AG04450 (cell line): ENCODE data around the gene EEPD1. TPM values are rescaled to one million over a fixed set of nuclear protein-coding genes. Genes with fewer than 3 reads are reported as not detected.
A peak's percentile ranks its signal among the peaks of the same experiment; 100 is the strongest.

Source experiments
- CTCF ChIA-PET: fragments of 300-600, 350-600 bp; formaldehyde crosslinking; extraction: SDS; loops from one replicate; lab custom pipeline; 2022; ENCODE audit warnings: antibody characterized with exemption, inconsistent platforms; lab: Charles Lee
- POLR2A ChIA-PET: fragments of 350-600 bp; formaldehyde crosslinking; extraction: SDS; loops from one replicate; lab custom pipeline; 2021; ENCODE audit warnings: antibody characterized with exemption, inconsistent platforms; lab: Yijun Ruan, JAX
- DNase-seq: peaks from one replicate; pipeline ENCODE4 v3.0.0-alpha.2; 2011; ENCODE audit warnings: low read depth, low spot score
- H3K27ac ChIP-seq: one replicate; pipeline ENCODE4 v1.5.1; 2012; ENCODE audit warnings: low read depth, low read length, control low read depth
- H3K27me3 ChIP-seq: one replicate; pipeline ENCODE4 v1.6.0; 2012; ENCODE audit warnings: low read length; ENCODE audit not compliant: control insufficient read depth, insufficient read depth
- H3K4me3 ChIP-seq: 2 replicates; pipeline ENCODE4 v1.5.1; 2011; ENCODE audit warnings: mild to moderate bottlenecking, low read depth, low read length, control low read depth
- H3K9me3 ChIP-seq: 2 replicates; pipeline ENCODE4 v1.5.1; 2012; ENCODE audit warnings: low read length; ENCODE audit not compliant: control insufficient read depth, insufficient read depth
- CTCF ChIP-seq: IDR thresholded peaks from 2 replicates; pipeline ENCODE4 v1.5.1; 2011; ENCODE audit warnings: low read depth, low read length, control low read depth, inconsistent platforms
- polyA plus RNA-seq: library from polyadenylated mRNA; depleted of rRNA; stranded (reverse); fragments of >200 nt; gene quantifications from 2 replicates; pipeline ENCODE4 v1.2.3, GENCODE V29; 2011

The EEPD1 gene
- polyA plus RNA-seq, 1 experiment, result 21.1 TPM

- Histone ChIP-seq H3K9me3 (no peaks in the 10 kb centered on the region), H3K27ac (peak overlapping the region; percentile 85), H3K4me3 (peak overlapping the region; percentile 56), H3K27me3 (no peaks in the 10 kb centered on the region)
- ChIA-PET CTCF (interaction anchor here (0.6 to 2.3 kb wide), 6 partner anchors 11 to 296 kb away, joined by 3 to 6 read pairs (median 4); no protein-coding TSS in a partner anchor), POLR2A (interaction anchor here (0.5 to 1.1 kb wide), 3 partner anchors 10 to 233 kb away, joined by 3 to 9 read pairs (median 3); no protein-coding TSS in a partner anchor)
- TF ChIP-seq CTCF, result 0 out of 2 replicates have a peak, but pooled peaks have one; percentile 14
- DNase-seq, result peak; percentile 62
Observed at GRCh38 chr7:36280840-36281812, 128.1 kb downstream of the EEPD1 start.

GRCh38 chr7:36281945-36282717, 129.1 kb downstream of the EEPD1 start:
- no peak overlapping the region for H3K4me3 ChIP-seq
- ChIA-PET CTCF (interaction anchor here (1.0 to 1.9 kb wide), 4 partner anchors 10 to 153 kb away, joined by 3 to 6 read pairs (median 4); no protein-coding TSS in a partner anchor), POLR2A (interaction anchor here (0.6 kb wide), 1 partner anchor 234 kb away, joined by 3 read pairs; no protein-coding TSS in a partner anchor)
- DNase-seq, result no peak
- H3K27ac ChIP-seq, result no peak overlapping the region
- no peaks in the 10 kb centered on the region for H3K9me3 ChIP-seq
- no peak for TF ChIP-seq CTCF
- no peaks in the 10 kb centered on the region for H3K27me3 ChIP-seq

- Histone ChIP-seq H3K4me3 (no peak overlapping the region), H3K27ac (no peak overlapping the region), H3K27me3 (no peaks in the 10 kb centered on the region), H3K9me3 (no peaks in the 10 kb centered on the region)
- no peak for DNase-seq
- TF ChIP-seq CTCF, result no peak
- CTCF ChIA-PET, result interaction anchor here (1.5 to 1.9 kb wide), 2 partner anchors 9 to 154 kb away, joined by 3 to 6 read pairs; no protein-coding TSS in a partner anchor
- POLR2A ChIA-PET, result no interaction called here
Observed at GRCh38 chr7:36283181-36283580, 130.1 kb downstream of the EEPD1 start.

- Histone ChIP-seq H3K27me3 (no peaks in the 10 kb centered on the region), H3K9me3 (no peaks in the 10 kb centered on the region), H3K4me3 (no peak overlapping the region), H3K27ac (no peak overlapping the region)
- ChIA-PET CTCF (interaction anchor here (1.9 kb wide), 1 partner anchor 8 kb away, joined by 6 read pairs; no protein-coding TSS in a partner anchor), POLR2A (no interaction called here)
- no peak for TF ChIP-seq CTCF
- no peak for DNase-seq
Observed at GRCh38 chr7:36283711-36284130, 130.7 kb downstream of the EEPD1 start.
